HepG2 (cell line): ENCODE results near the gene AP5Z1. TPM values are rescaled to one million over a fixed set of nuclear protein-coding genes. Genes with fewer than 3 reads are reported as not detected.

Experiments
- ATF5 ChIP-seq: sonication (generic); formaldehyde crosslinking; IDR thresholded peaks from 2 replicates; pipeline ENCODE4 v1.4.0; 2020; ENCODE audit warnings: mild to moderate bottlenecking, low read depth, missing genetic modification reagents
- BCL6 ChIP-seq: IDR thresholded peaks from 2 replicates; pipeline ENCODE4 v1.6.1; 2016; ENCODE audit warnings: missing genetic modification reagents, missing compliant biosample characterization
- CENPT ChIP-seq: sonication (generic); formaldehyde crosslinking; IDR thresholded peaks from 2 replicates; pipeline ENCODE4 v1.8.0; 2022; ENCODE audit warnings: low read depth, mild to moderate bottlenecking, moderate library complexity, missing genetic modification reagents
- ELF1 ChIP-seq: sonication (generic); formaldehyde crosslinking; IDR thresholded peaks from 2 replicates; pipeline ENCODE4 v1.4.0; 2020; ENCODE audit warnings: missing genetic modification reagents
- FOXC1 ChIP-seq: sonication (generic); formaldehyde crosslinking; IDR thresholded peaks from 2 replicates; pipeline ENCODE4 v1.8.0; 2022; ENCODE audit warnings: mild to moderate bottlenecking, missing genetic modification reagents, borderline replicate concordance
- GATAD1 ChIP-seq: IDR thresholded peaks from 2 replicates; pipeline ENCODE4 v1.6.1; 2016; ENCODE audit warnings: missing genetic modification reagents, missing compliant biosample characterization
- HNRNPL ChIP-seq: fragments of 200-400 bp; formaldehyde crosslinking; IDR thresholded peaks from 2 replicates; pipeline ENCODE4 v1.6.1; 2017; ENCODE audit warnings: mild to moderate bottlenecking, low read depth, low read length
- HNRNPLL ChIP-seq: fragments of 200-400 bp; formaldehyde crosslinking; IDR thresholded peaks from 2 replicates; pipeline ENCODE4 v1.6.1; 2017; ENCODE audit warnings: mild to moderate bottlenecking, low read depth, low read length; ENCODE audit not compliant: poor library complexity, severe bottlenecking
- NR2F2 ChIP-seq: IDR thresholded peaks from 2 replicates; pipeline ENCODE4 v1.6.1; 2012; ENCODE audit warnings: low read depth, inconsistent platforms, borderline replicate concordance
- RBAK ChIP-seq: sonication (generic); formaldehyde crosslinking; IDR thresholded peaks from 2 replicates; pipeline ENCODE4 v1.5.1; 2020; ENCODE audit warnings: mild to moderate bottlenecking, missing genetic modification reagents
- SP2 ChIP-seq: sonication (generic); formaldehyde crosslinking; IDR thresholded peaks from 2 replicates; pipeline ENCODE4 v1.5.1; 2020; ENCODE audit warnings: mild to moderate bottlenecking, missing genetic modification reagents
- SP4 ChIP-seq: sonication (generic); formaldehyde crosslinking; IDR thresholded peaks from 2 replicates; pipeline ENCODE4 v1.8.1; 2023; ENCODE audit warnings: mild to moderate bottlenecking, missing genetic modification reagents
- SRSF4 ChIP-seq: fragments of 200-400 bp; formaldehyde crosslinking; IDR thresholded peaks from one replicate; pipeline ENCODE4 v1.6.1; 2018; ENCODE audit warnings: mild to moderate bottlenecking, low read depth, low read length, moderate library complexity; ENCODE audit not compliant: poor library complexity, severe bottlenecking
- WIZ ChIP-seq: sonication (generic); formaldehyde crosslinking; IDR thresholded peaks from 2 replicates; pipeline ENCODE4 v1.5.1; 2020; ENCODE audit warnings: mild to moderate bottlenecking, missing genetic modification reagents
- ZBTB20 ChIP-seq: sonication (generic); formaldehyde crosslinking; IDR thresholded peaks from 2 replicates; pipeline ENCODE4 v1.8.1; 2023; ENCODE audit warnings: missing genetic modification reagents, low read depth, mild to moderate bottlenecking, borderline replicate concordance
- ZNF263 ChIP-seq: sonication (generic); formaldehyde crosslinking; IDR thresholded peaks from 2 replicates; pipeline ENCODE4 v1.4.0; 2020; ENCODE audit warnings: missing genetic modification reagents
- ZNF446 ChIP-seq: sonication (generic); formaldehyde crosslinking; IDR thresholded peaks from 2 replicates; pipeline ENCODE4 v1.5.0; 2020; ENCODE audit warnings: mild to moderate bottlenecking, missing genetic modification reagents
- ZNF530 ChIP-seq: sonication (generic); formaldehyde crosslinking; IDR thresholded peaks from 2 replicates; pipeline ENCODE4 v1.5.0; 2020; ENCODE audit warnings: low read depth, mild to moderate bottlenecking, missing genetic modification reagents
- ZNF552 ChIP-seq: sonication (generic); formaldehyde crosslinking; IDR thresholded peaks from 2 replicates; pipeline ENCODE4 v1.9.0; 2022; ENCODE audit warnings: missing genetic modification reagents, mild to moderate bottlenecking, borderline replicate concordance
- ZNF691 ChIP-seq: sonication (generic); formaldehyde crosslinking; IDR thresholded peaks from 2 replicates; pipeline ENCODE4 v1.4.0; 2020; ENCODE audit warnings: missing genetic modification reagents, low read depth, mild to moderate bottlenecking, borderline replicate concordance
- ZNF709 ChIP-seq: sonication (generic); formaldehyde crosslinking; IDR thresholded peaks from 2 replicates; pipeline ENCODE4 v1.5.0; 2020; ENCODE audit warnings: mild to moderate bottlenecking, missing genetic modification reagents
- ZNF766 ChIP-seq: sonication (generic); formaldehyde crosslinking; IDR thresholded peaks from 2 replicates; pipeline ENCODE4 v1.5.0; 2020; ENCODE audit warnings: missing genetic modification reagents, borderline replicate concordance
- ZNF790 ChIP-seq: sonication (generic); formaldehyde crosslinking; IDR thresholded peaks from 2 replicates; pipeline ENCODE4 v1.8.0; 2022; ENCODE audit warnings: missing genetic modification reagents, mild to moderate bottlenecking, borderline replicate concordance
- ZNF83 ChIP-seq: sonication (generic); formaldehyde crosslinking; IDR thresholded peaks from 2 replicates; pipeline ENCODE4 v1.4.0; 2020; ENCODE audit warnings: missing genetic modification reagents, mild to moderate bottlenecking, borderline replicate concordance
- polyA plus RNA-seq, 8 experiments: library from polyadenylated mRNA; depleted of rRNA in 3 of 8; stranded (reverse) in 7 of 8; unstranded in 1 of 8; fragments of >200 nt; fragmentation: Illumina TruSeq in 4 of 8; extraction: Trizol in 4 of 8; gene quantifications; 2 replicates each; pipeline versions ENCODE4 v1.2.1 to v1.2.3, GENCODE V29; 2011 to 2016; ENCODE audit warnings: low read depth in 4 of 8, missing spikeins in 1 of 8, mixed read lengths in 1 of 8; ENCODE audit not compliant: insufficient read depth in 1 of 8
- total RNA-seq, 5 experiments: library from RNA; depleted of rRNA; stranded (reverse); fragments of >200 nt; fragmentation: Illumina TruSeq; extraction: Trizol; gene quantifications; 2 replicates each; pipeline ENCODE4 v1.2.3, GENCODE V29; 2016; ENCODE audit warnings: low read depth in 1 of 5
- TF ChIP-seq, protein P1 (sequence below): sonication (generic); formaldehyde crosslinking; IDR thresholded peaks from 2 replicates; pipeline ENCODE4 v1.5.0; 2020; ENCODE audit warnings: mild to moderate bottlenecking, missing genetic modification reagents

The AP5Z1 gene
- total and polyA plus RNA-seq, 2 of the 13 experiments (the other 11 are each of a cell fraction or from before 2014, with no cell fraction given) = 9.3 to 15.1 TPM

- TF ChIP-seq ZNF691 (CRISPR knock-in tag) (no peak), FOXC1 (no peak), ZNF263 (CRISPR knock-in tag) (peak; percentile 42; the same call in 1 of the 2 replicates), SRSF4 (no peak), ZNF766 (CRISPR knock-in tag) (no peak; the same call in 1 of the 2 replicates), ZNF552 (no peak), SP2 (CRISPR knock-in tag) (peak; percentile 93), NR2F2 (peak; percentile 7; the same call in 1 of the 2 replicates), HNRNPLL (peak; percentile 65), BCL6 (CRISPR knock-in tag) (no peak; the same call in 1 of the 2 replicates), GATAD1 (CRISPR knock-in tag) (peak; percentile 99), CENPT (CRISPR knock-in tag) (no peak), ZNF530 (CRISPR knock-in tag) (no peak), ZNF83 (CRISPR knock-in tag) (no peak), SP4 (CRISPR knock-in tag) (peak; percentile 83; the same call in 1 of the 2 replicates), ZNF790 (CRISPR knock-in tag) (no peak), WIZ (no peak), RBAK (CRISPR knock-in tag) (no peak), HNRNPL (no peak; the same call in 1 of the 2 replicates), ATF5 (no peak), ZNF446 (no peak), ZNF709 (0 out of 2 replicates have a peak, but pooled peaks have one; percentile 70), ELF1 (CRISPR knock-in tag) (peak; percentile 98), ZBTB20 (CRISPR knock-in tag) (no peak)
- TF ChIP-seq, protein P1, sequence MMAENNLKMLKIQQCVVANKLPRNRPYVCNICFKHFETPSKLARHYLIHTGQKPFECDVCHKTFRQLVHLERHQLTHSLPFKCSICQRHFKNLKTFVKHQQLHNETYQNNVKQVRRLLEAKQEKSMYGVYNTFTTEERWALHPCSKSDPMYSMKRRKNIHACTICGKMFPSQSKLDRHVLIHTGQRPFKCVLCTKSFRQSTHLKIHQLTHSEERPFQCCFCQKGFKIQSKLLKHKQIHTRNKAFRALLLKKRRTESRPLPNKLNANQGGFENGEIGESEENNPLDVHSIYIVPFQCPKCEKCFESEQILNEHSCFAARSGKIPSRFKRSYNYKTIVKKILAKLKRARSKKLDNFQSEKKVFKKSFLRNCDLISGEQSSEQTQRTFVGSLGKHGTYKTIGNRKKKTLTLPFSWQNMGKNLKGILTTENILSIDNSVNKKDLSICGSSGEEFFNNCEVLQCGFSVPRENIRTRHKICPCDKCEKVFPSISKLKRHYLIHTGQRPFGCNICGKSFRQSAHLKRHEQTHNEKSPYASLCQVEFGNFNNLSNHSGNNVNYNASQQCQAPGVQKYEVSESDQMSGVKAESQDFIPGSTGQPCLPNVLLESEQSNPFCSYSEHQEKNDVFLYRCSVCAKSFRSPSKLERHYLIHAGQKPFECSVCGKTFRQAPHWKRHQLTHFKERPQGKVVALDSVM (CRISPR knock-in tag) = peak; percentile 17; the same call in 1 of the 2 replicates
These were observed at the start of gene AP5Z1 (continued) for GRCh38 chr7:4775250-4775847.
